GM21825 (cell line): ENCODE data around the gene SIRPA.
"Not testable (repeated sequence)": the region's sequence is repeated elsewhere in the genome, so short reads cannot be mapped to it uniquely, and the experiment has no call there.

Experiments used
- ATAC-seq: cut with Tn5 transposase; IDR thresholded peaks from one replicate; pipeline ENCODE4 v1.9.1; 2021; ENCODE audit warnings: mild to moderate bottlenecking, moderate library complexity; ENCODE audit not compliant: unreplicated experiment

Gene SIRPA

DNA sequence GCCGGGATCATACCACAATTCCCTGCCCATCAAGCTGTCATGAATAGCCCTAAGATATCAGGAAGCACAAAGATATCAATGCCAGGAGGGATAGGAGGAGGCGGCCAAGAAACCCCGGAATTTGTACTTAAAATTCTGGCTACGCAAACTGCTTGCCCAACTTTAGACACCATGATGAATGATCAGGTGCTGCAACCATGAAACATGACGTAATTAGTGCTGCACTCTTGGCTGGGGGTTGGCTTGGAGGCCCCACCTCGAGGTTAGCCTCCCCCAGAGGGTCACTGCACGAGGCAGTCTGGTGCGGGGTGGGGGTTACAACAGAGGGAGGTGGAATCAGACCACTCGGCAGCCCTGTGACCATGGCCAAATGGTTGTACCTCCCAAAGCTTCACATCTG lies 8.9 kb downstream of the SIRPA start:
- no peak for ATAC-seq

DNA sequence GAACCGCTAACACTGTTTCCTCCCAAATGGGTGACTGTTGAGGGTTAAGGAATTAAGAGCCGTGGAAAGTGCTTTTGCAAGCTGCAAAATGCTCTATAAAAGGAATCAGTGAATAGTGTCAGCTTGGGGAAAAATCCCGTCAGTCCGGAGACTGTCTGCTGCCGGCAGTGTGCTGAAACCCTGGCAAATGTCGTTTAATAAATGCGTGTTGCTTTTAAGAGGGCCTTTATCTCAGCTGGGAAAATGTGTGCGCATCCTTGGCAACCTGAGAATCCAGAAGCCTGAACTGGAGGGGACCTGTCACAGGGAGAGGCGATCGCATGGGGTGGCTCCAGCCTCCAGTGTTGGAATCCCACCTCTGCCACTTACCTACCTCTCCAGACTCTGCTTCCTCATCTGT lies 9.8 kb downstream of the SIRPA start:
- ATAC-seq, result no peak

DNA sequence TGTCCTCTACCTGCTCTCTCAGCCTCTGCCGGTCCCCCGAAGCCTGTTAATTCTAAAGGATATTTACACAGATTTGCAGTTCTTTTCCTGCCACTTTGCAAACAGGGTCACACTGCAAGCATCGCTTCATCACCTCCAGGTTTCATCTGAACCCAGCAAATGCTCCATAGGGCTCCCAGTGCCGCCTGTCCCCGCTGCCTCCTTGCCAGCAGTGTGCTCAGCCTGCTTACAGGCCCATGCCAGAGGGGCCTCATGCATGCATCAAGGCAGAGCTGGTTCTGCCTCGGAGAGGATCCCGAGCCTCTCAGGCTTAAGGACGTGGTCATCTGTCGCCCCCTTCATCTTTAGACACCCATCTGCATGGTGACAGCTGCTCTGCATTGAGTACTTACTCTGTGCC lies 10.5 kb downstream of the SIRPA start:
- no peak for ATAC-seq

DNA sequence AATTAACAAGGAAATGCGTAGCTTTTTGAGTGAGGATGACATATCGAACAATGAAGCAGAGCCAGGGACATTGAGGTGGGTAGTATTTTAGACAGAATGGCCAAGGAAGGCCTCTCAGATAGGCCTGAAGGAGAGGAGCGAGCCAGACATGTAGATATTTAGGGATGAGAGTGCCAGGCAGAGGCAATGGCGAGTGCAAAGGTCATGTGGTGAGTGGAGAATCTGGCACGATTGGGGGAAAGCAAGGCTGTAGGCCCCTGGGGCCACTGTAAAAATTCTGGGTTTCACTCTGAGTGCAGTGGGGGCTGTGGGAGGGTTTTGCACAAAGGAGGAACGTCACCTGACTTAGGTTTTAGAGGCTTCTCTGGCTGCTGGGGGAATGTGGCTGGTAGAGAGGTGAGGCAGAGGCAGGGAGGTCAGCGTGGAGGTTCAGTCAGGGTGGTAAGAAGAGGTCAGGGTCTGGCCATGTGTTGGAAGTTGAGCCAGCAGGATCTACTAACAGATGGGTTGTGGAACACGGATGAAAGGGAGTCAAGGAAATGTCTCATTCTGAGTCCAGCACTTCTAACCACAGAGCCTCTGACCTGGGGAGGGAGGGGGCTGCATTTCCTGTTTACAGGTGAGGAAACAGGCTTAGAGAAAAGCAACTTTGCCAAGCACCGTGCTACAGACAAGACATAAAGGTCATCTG lies 11.3 kb downstream of the SIRPA start:
- no peak for ATAC-seq

DNA sequence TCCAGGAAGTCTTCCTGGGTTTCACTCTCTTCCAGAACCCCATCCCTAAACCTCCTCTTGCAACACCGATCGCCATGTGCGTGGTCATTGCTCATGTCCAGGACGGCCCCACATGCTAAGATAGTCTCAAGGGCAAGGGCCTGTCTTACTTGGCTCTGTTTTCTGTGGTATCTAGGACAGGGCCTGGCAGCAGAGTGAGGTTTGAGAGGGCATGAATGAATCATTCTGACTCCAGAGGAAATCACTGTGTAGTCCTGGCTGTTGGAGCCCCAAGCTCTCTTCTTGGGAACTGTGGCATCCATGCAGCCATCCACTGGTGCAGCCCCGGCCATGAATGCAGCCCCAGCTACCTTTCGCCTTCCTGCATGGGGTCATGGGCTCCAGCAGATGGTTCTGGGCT lies 12.4 kb downstream of the SIRPA start:
- ATAC-seq, result no peak

DNA sequence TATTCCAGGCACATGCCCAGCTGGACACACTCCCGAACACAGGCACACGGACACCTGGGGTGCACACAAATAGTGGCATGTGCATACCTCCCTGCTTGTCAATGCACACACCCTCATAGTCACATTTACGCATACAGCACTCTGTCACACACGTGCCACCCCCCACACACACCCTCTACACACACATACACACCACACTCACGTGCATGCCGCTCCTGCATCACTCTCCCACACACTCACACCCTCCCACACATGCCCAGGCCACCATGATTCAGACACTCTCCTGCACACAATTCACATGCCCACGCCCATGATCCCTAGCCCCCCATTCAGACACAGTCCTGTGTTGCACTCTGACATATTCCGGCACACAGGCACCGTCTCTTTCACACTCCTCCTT lies 13.0 kb downstream of the SIRPA start:
- ATAC-seq, result no peak

DNA sequence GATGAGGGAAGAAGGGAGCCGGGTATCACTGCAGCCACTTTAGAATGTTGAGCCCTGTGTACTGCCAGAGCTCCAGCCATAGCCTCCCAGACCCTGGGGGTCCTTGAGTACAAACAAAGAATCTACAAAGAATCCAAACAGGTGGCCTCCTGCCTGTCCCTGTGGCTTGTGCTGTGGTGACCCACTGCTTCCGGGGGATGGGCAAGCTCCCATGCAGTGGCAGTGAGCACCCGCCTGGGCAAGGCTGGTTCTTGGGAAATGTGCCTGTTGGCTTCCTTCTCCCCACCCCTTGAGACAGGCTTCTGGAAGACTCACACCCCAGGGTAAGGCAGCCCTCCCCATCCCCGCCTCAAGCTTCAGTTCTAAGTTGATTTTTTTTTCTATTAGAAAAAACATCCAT lies 13.9 kb downstream of the SIRPA start:
- no peak for ATAC-seq

DNA sequence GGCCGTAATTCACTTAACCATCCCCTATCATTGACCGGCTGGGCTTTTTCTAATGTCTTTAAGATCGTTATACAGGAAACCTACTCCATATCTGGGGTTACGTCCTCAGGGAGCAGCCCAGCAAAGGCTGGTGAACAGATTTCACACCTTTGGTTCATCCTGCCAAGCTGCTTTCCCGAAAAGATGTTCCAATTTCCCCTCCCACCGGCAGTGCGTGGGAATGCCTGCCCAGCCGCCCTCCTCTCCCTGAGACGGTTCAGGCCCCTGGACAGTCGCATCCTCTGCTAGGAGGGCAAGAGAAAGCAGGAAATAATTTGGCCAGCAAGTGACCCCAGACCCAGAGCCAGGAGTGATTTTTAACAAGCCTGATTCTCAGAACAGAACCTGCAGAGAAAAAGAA lies 16.3 kb downstream of the SIRPA start:
- no peak for ATAC-seq

DNA sequence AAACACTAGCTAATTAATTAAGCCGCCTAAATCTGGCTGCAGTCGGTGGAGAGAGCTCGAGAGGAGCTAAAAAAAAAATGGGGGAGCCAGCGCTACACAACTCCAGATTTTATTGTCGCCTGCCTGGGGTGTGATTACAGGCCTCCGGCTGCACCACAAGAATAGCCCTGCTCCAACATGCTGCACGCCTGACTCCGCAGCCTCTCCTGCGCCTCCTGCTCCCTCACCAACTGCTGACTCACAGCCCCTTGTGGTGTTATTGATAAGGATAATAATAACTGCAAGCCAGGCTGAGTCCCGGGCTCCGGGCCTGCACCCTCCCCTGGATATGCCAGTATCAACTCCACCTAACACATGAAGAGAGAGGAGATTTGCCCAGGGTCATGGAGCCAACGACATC lies 16.8 kb downstream of the SIRPA start:
- ATAC-seq, result no peak

DNA sequence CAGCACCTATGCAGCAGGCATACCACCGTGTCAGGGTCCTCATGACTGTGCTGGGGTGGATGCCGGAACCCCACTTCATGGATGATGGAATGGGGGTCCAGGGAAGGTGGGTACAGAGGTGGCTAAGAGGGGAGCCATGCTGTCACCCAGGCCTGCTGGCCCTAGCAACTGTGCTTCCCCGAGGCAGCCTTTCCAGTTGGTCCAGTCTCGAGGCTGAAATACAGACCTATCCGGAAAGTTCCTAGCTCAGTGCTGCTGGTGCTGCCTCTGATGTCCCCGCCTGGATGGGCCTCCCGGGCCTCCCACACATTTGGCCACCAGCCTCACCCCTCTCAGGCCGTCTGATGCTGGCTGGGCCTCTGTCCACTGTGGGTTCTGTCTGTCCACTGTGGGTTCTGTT lies 17.4 kb downstream of the SIRPA start:
- no peak for ATAC-seq

DNA sequence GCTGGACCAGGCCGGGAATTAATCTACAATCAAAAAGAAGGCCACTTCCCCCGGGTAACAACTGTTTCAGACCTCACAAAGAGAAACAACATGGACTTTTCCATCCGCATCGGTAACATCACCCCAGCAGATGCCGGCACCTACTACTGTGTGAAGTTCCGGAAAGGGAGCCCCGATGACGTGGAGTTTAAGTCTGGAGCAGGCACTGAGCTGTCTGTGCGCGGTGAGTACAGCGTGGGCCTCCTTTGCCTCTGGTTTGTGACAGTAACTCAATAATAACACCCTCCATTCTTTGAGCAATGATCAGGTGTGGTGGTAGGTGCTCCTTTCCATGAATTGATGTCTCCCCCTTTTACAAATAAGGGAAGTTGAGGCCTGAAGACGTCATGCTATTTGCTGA lies 20.0 kb downstream of the SIRPA start:
- not testable (repeated sequence) for ATAC-seq

DNA sequence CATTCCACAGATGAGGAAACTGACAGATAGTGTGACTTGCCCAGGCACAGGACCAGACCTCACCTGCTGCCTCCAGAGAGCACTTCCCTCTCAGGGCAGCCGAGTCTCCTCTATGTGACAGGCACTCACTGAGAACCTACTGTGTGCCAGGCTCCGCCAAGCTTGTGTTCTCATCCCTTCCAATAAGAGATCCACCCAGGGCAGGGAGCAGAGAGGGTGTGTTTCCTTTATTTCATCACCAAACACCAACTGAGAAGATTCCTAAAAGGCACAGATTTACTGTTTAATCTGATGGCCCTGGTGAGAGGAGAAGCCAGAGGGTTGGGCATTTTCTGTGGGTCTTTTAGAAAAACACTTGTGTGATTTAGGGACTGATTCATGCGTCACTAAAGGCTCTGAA lies 20.5 kb downstream of the SIRPA start:
- no peak for ATAC-seq

DNA sequence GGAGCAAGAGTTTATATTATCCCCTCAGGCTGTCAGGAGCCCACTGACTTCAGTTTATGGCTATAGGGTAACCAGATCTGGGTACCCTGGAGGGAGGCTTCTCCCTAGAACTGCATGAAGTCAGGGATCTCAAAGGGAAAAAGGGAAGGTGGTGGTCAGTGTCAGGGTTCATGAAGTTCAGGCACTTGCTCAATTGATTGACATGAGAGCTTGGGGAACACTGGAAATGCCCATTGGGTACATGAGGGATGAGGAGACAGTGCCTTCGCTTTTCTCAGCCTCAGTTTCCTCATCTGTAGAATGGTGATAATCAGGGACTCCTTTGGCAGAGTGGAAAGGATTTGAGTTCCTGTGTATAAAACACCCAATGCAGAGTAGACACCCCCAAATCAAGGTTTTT lies 22.6 kb downstream of the SIRPA start:
- no peak for ATAC-seq

DNA sequence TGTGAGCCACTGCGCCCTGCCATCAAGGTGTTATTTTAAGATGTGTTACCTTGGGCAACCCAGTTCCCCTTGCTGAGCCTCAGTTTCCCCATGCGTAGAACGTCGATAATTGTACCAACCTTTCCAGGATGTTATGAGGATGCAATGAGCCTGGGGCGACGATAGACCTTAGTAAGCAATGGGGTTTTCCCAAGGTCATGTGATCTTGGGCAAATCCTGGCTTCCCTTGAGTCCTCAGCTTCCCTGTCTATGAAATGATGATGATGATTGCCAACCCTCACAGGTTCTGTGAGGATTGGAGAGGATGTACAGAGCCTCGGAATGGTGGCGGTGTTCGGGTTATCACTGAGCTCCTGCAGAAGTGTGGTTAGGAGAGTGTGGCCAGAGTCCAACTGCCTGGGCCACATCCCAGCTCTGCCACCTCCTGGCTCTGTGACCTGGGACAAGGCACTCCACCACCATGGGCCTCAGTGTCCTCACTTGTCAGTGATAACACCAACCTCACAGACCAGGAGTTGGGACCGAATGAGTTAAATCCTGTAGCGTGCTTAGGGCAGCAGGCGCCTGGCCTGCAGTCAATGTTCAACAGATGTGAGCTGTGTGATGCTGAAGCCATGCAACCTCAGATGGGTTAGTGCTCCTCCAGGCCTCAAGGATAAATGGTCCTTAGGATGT lies 23.4 kb downstream of the SIRPA start:
- ATAC-seq, result no peak

DNA sequence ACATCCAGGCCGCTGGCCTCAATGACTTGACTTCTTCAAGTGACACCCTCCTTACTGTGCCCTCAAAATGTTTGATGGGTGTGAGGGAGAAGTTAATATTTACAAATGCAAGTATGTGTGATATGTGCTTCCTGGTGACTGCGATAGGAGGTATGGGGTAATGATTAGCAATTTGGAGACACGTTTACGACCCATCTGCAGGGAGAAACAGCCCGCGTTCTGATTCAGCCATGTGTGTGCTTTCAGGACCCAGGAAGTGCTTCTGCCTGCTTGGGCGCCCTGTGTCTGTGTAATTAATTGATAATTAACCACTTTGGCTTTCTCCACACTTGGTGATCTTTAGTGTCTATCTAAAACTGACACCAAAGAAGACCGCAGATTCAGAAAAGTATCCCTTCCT lies 25.0 kb downstream of the SIRPA start:
- ATAC-seq, result no peak

DNA sequence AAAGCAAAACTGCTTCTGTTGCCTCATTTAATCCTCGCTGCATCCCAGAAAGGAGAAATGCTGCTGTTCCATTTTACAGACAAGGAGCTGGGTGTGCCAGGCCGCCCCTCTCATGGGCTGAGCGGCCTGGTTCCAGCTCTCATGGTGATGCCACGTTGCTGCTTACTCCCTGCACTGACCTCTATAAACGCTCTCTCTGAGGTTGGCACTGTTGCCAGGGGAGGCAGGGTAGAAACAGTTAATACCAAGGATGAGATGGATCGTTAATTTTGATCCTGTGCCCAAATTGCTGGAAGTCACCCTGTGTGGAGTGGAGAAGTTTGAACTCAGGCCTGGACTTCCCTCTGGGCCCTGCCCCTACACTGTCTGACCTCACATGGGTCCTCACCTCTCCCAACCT lies 25.6 kb downstream of the SIRPA start:
- no peak for ATAC-seq

DNA sequence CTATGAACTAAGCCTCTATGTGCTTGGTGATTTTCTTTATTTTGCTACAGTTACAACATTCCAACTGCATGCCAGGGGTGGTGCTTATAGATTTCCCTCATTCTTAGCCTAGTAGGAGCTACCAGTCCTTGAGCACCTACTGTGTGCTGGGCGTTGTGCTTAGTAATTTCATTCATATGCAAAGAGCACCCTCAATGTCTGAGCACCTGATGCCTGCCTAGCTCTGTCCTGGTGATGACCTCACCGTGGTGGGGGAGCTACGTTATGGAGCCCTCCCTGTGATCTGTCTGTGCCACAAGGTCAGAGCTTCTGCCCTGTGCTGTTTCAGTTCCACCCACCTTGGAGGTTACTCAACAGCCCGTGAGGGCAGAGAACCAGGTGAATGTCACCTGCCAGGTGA lies 26.8 kb downstream of the SIRPA start:
- ATAC-seq, result not testable (repeated sequence)

DNA sequence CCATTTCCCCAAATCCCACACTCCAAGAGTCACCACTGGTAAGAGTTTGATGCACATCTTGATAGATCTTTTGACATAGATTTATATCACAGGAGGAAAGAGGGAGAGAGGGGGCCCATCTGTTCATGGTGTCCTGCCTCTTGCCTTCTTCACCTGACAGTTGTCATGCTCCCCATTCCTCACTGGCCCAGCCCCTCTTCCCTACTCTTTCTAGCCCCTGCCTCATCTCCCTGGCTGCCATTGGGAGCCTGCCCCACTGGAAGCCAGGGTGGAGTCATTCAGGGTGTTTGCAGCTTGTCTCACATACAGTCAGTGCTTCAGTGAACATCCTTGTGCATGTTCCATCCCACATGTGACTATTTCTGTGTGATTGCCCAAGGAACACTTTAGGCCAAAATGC lies 27.6 kb downstream of the SIRPA start:
- no peak for ATAC-seq

DNA sequence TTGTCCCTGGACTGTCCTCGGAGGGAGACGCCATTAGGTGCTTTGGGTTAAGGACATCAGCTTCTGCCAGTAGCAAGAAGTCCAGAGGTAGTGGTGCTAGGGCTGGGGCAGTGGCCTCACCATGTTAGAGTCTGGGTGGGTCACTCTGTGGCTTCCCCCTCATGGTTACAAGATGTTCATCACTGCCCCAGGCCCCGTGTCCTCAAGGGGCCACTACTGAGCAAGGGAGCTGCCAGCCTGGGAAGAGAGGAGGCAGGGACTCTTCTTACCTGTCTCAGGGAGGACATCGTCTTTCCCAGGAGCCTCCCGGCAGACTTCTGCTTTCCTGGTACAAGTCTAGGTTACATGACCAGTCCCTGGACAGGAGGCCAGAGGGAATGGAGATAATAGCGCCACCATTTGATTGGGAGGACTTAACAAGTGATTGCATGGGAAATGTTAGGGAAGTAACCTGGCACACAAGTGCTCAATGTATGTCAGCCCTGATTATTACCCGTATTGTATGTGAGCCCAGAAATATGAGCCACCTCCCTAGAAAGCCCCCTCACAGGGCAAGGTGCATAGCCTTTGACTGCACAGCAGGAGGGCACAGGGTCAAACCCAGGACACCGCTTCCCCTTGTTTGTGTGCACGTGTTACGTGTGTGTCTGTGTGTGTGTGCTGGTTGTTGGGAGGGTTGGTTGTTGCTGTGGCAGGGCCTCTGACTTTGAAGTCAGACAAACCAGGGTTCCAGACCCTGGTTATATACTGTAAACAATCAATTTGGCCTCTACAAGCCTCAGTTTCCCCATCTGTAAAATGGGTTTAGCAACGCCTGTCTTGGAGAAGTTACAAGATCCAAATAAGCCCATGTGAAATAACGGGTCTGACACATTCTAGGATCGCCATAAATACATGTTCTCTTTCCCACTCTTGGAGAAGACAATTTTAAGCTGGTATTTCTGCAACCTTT lies 30.0 kb downstream of the SIRPA start:
- ATAC-seq, result no peak

DNA sequence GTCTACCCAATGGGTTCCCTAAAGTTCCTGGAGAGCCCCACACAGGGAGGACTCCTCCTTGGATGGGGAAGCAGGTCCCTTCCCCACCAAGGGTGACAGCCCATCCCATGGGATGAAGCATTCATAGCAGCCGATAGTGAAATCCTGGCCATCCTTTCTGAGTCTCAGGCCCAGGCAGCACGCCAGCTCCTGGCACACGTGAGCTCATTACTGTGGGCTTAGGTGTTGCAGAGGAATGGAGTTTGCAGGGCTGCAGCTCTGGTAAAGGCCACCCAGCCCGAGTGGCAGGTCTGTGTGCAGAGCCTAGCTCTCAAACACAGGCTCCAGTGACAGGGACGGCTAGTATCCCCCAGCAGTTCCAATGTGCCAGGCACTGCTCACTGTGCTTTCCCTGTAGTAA lies 31.0 kb downstream of the SIRPA start:
- ATAC-seq, result no peak

DNA sequence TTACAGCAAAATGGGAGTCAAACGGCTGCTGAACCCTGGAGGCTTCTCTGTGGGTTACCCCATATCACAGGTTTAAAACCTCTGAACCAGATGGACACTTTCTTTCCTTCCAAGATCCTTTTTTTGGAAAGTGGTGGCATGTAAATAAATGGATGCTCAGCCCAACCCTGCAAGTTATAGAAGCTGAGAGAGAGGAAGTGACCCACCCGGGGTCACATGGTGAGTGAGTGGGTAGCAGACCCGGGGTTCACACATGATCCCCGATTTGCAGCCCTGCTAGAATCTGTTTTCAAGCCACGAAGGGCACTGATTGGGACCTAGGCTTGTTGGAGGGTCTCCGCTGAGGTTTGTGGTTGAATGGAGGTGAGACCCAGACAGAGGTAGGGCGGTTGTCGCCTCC lies 32.0 kb downstream of the SIRPA start:
- ATAC-seq, result no peak

DNA sequence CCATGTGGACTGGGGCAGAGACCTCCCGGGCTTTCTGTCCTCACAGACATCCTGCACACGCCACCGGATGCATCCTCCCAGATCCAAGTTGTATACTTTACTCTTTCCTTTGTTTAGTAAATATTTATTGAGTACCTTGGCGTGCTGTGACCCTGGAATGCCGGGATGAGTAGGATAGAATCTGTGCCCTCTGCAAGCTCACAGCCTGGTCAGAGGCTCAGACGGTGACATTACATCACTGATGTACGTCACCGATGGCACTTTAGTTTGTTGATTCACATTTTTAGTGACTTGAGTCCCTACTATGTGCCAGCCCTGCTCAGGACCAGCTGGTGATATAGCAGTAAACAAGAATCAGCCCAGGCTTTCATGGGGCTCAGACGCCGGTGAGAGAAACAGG lies 32.9 kb downstream of the SIRPA start:
- ATAC-seq, result no peak
